SJSA1 (cell line): ENCODE measurements around the gene PPP3CB. TPM values are rescaled to one million over a fixed set of nuclear protein-coding genes. Genes with fewer than 3 reads are reported as not detected.

Experiments
- DNase-seq, 2 experiments: peaks; one replicate each; pipeline ENCODE4 v3.0.0-alpha.2; 2015 to 2020; ENCODE audit warnings: low spot score in 2 of 2, low read depth in 1 of 2
- H3K27ac ChIP-seq: fragments of 250-450 bp; sonication (Bioruptor Pico); 2 replicates; pipeline ENCODE4 v1.5.1; 2020; ENCODE audit warnings: mild to moderate bottlenecking, moderate library complexity
- H3K27me3 ChIP-seq: fragments of 250-450 bp; sonication (Bioruptor Pico); replicated peaks from 2 replicates; pipeline ENCODE4 v1.5.1; 2020; ENCODE audit warnings: mild to moderate bottlenecking, moderate library complexity
- H3K36me3 ChIP-seq: fragments of 250-450 bp; sonication (Bioruptor Pico); 2 replicates; pipeline ENCODE4 v1.5.1; 2020; ENCODE audit warnings: mild to moderate bottlenecking
- H3K4me1 ChIP-seq: fragments of 250-450 bp; sonication (Bioruptor Pico); replicated peaks from 2 replicates; pipeline ENCODE4 v1.6.1; 2021; ENCODE audit warnings: mild to moderate bottlenecking
- H3K4me3 ChIP-seq: fragments of 250-450 bp; sonication (Bioruptor Pico); 2 replicates; pipeline ENCODE4 v1.5.1; 2020; ENCODE audit warnings: mild to moderate bottlenecking
- H3K9me3 ChIP-seq: fragments of 250-450 bp; sonication (Bioruptor Pico); replicated peaks from 2 replicates; pipeline ENCODE4 v1.5.1; 2020; ENCODE audit warnings: mild to moderate bottlenecking
- total RNA-seq: library from RNA; depleted of rRNA; stranded (reverse); fragments of >200 nt; shearing (Covaris generic); gene quantifications from 2 replicates; pipeline ENCODE4 v1.2.3, GENCODE V29; 2014

PPP3CB gene
- total RNA-seq, 1 experiment from 2014 or later, result 25.1 TPM

DNA sequence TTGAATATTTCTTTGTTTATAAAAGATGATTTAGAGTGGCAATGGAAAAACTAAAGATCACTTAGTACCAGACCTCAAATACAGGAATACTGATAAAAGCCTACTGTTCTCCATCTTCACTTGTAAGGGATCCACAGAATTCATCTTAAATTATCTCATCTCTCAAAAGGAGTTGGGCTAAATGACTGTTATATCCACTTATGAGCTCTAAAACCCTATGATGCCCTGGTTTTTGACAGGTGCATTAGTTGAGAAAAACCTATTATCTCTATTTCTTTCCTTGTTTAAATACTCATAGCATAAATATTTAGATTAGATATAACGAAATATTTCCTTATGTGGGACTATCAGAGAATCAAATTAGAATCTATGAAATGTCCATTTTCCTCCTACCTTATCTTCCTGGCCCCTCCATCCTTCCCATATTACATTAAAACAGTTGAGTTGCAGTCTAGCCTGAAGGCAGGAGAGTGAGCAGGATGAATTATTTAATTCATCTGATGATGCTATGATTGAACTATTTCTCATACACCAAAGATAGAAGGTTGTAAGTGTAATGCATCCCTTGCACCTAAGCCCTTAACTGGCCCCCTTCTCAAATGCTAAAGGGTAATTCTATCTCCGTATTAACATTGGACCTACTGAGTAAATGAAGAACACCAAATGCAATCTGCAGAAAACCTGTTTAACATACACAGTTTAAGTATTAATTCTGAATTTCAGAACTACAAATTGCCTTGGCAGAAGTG lies 29.7 kb downstream of the PPP3CB start:
- H3K36me3 ChIP-seq, result peaks cover 45% of the 10 kb centered on the region
- H3K4me3 ChIP-seq, result no peak overlapping the region
- H3K4me1 ChIP-seq, result no peaks in the 10 kb centered on the region
- DNase-seq, result no peak
- no peak overlapping the region for H3K27ac ChIP-seq
- no peaks in the 10 kb centered on the region for H3K27me3 ChIP-seq
- H3K9me3 ChIP-seq, result no peaks in the 10 kb centered on the region

DNA sequence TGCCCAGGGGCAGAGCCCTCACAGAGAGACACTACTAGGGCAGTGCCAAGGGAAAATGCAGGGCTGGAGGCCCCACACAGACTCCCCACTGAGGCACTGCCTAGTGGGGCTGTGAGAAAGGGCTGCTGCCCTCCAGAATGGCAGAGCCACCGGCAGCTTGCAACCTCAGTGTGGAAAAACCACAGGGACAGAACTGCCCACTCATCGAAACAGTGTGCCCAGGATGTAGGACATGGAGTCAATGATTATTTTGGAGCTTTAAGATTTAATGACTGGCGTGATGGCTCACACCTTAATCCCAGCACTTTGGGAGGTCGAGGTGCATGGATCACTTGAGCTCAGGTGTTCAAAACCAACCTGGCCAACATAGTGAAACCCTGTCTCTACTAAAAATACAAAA lies 34.9 kb downstream of the PPP3CB start:
- Histone ChIP-seq H3K27ac (no peak overlapping the region), H3K4me3 (no peak overlapping the region), H3K4me1 (no peaks in the 10 kb centered on the region), H3K27me3 (no peaks in the 10 kb centered on the region), H3K9me3 (no peaks in the 10 kb centered on the region), H3K36me3 (peaks cover 24% of the 10 kb centered on the region)
- DNase-seq, result no peak

DNA sequence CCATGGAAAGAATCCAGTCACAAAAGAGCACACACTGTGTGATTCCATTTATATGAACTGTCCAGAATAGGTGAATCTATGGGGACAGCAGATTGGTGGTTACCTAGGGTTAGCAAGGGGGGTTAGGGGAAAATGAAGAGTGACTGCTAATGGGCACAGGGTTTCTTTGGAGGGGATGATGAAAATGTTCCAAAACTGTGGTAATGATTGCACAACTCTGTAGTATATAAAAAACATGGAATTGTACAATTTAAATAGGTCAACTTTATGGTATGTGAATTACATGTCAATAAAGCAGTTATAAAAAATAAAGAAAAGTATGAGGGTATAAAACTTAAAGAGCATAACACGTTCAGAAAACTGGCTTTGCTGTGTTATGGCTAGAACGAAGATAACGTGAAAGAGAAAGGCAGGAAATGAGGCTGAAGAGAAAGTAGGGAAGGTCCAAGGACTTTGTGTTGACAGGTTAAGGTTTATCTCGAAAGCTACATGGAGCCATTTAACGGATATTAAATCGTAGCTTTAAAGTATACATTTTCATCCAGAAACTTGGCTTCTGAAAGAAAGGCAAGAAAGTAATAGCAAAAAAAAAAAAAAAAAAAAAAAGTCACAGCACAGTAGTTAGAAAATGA lies 36.0 kb downstream of the PPP3CB start:
- no peak overlapping the region for H3K27ac ChIP-seq
- no peaks in the 10 kb centered on the region for H3K9me3 ChIP-seq
- no peak overlapping the region for H3K4me3 ChIP-seq
- H3K4me1 ChIP-seq, result no peaks in the 10 kb centered on the region
- no peak for DNase-seq
- H3K36me3 ChIP-seq, result peaks cover 15% of the 10 kb centered on the region
- H3K27me3 ChIP-seq, result no peaks in the 10 kb centered on the region

DNA sequence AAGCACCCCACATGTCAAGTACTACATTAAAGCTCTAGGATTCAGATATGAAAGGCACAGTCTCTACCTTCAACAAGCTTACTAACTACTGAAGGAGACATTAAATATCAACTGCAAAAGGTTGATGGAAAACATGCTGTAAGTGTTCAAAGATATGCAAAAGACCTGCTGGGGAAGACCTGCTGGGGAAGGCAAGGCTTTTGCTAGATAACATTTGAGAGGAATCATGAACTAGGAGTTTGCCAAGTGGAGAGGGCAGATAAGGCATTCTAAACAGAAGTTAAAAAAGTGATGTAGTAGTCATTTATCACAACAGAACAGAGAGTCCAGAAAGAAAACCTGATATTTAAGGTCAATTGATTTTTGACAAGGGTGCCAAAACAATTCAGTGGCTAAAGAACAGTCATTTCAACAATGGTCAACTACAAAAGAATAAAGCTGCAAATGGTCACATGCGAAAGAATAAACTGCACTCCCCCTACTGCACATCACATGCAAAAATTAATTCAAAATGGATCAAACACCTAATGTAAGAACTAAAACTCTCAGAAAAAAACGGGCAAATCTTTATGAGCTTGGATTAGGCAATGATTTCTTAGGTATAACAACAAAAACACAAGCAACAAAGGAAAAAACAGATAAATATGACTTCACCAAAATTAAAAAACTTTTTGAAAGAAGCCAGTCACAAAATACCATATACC lies 39.5 kb downstream of the PPP3CB start:
- H3K27me3 ChIP-seq, result no peaks in the 10 kb centered on the region
- H3K27ac ChIP-seq, result no peak overlapping the region
- H3K4me3 ChIP-seq, result no peak overlapping the region
- no peak for DNase-seq
- H3K4me1 ChIP-seq, result no peaks in the 10 kb centered on the region
- H3K9me3 ChIP-seq, result no peaks in the 10 kb centered on the region
- H3K36me3 ChIP-seq, result peaks cover 8% of the 10 kb centered on the region

DNA sequence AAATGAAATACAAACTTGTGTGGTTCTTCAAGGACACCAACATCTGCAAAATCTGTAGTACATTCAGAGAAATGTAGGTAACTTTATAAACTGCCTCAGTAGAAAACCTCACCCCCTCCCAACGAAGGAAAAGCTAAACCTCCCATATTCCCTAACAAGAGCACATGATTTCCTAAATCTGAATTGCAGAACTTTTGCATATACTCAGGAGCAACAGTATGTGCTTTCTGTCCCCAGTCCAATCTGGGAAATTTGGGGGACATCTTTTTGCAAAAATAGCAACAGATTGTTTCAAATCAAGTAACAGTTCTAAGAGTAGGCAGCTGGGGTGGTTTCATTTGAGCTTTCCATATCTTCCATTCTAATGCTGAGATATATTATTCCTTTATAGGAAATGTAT lies 46.7 kb downstream of the PPP3CB start:
- no peak overlapping the region for H3K27ac ChIP-seq
- no peak overlapping the region for H3K4me3 ChIP-seq
- H3K36me3 ChIP-seq, result peaks cover 16% of the 10 kb centered on the region
- DNase-seq, result no peak
- H3K4me1 ChIP-seq, result no peaks in the 10 kb centered on the region
- no peaks in the 10 kb centered on the region for H3K27me3 ChIP-seq
- no peaks in the 10 kb centered on the region for H3K9me3 ChIP-seq

DNA sequence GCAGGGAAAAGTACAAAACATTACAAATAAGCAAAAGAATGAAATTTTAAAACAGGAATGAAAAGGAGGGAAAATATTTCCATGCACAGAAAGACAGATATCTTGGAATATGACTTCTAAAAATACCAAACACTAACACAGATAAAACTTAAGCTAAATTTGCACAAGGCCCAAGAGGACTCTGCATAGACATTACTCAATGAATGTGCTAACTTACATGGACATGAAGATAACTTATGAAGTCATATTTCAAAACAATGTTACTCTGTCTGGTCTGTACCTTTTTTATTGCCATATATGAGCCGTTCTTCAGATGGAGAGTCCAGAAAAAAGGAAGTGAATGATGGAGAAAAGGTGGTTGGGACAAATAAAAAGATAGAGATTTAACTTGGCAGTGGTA lies 47.4 kb downstream of the PPP3CB start:
- H3K4me1 ChIP-seq, result no peaks in the 10 kb centered on the region
- no peaks in the 10 kb centered on the region for H3K9me3 ChIP-seq
- peaks cover 23% of the 10 kb centered on the region for H3K36me3 ChIP-seq
- H3K27me3 ChIP-seq, result no peaks in the 10 kb centered on the region
- no peak for DNase-seq
- H3K4me3 ChIP-seq, result no peak overlapping the region
- no peak overlapping the region for H3K27ac ChIP-seq

DNA sequence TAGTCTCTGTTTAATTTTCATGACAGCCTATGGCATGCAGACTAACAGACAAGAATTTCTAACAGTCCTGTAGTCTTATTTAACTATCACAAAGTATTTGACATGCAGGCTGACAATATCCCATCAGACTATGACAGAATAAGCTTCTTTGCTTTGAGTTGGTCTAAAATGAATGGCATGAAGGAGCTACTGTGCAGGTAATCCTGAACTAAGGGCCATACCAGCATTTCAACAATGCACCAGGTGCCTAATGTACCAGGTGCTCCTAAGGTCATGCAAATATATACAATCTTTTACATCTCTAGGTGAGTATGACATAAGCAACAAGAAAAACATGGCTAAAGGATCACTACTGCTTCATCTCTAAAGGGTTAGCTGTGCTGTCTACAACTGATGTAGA lies 48.9 kb downstream of the PPP3CB start:
- H3K27me3 ChIP-seq, result no peaks in the 10 kb centered on the region
- H3K4me1 ChIP-seq, result no peaks in the 10 kb centered on the region
- peaks cover 26% of the 10 kb centered on the region for H3K36me3 ChIP-seq
- H3K4me3 ChIP-seq, result no peak overlapping the region
- no peaks in the 10 kb centered on the region for H3K9me3 ChIP-seq
- H3K27ac ChIP-seq, result no peak overlapping the region
- DNase-seq, result no peak

DNA sequence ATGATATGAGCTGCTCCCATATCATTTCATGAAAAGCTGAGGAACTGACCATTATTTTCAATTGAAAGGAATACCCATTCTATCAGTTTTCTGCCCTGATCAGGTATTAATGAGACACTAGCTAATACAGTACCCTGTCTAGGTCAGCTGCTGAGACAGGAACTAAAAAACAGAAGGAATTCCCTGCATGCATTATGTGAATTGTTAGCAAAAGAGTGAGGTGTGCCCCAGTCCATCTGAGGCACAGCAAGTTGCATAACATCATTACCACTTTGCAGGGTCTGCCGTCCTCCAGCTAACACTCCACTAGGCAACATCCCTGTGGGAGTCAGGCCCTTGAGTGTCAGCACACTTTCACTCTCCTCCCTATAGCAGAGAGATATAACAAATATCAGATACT lies 51.4 kb downstream of the PPP3CB start:
- no peak for DNase-seq
- H3K36me3 ChIP-seq, result peaks cover 26% of the 10 kb centered on the region
- H3K4me1 ChIP-seq, result peaks cover 11% of the 10 kb centered on the region
- H3K4me3 ChIP-seq, result no peak overlapping the region
- H3K27me3 ChIP-seq, result no peaks in the 10 kb centered on the region
- no peak overlapping the region for H3K27ac ChIP-seq
- no peaks in the 10 kb centered on the region for H3K9me3 ChIP-seq

DNA sequence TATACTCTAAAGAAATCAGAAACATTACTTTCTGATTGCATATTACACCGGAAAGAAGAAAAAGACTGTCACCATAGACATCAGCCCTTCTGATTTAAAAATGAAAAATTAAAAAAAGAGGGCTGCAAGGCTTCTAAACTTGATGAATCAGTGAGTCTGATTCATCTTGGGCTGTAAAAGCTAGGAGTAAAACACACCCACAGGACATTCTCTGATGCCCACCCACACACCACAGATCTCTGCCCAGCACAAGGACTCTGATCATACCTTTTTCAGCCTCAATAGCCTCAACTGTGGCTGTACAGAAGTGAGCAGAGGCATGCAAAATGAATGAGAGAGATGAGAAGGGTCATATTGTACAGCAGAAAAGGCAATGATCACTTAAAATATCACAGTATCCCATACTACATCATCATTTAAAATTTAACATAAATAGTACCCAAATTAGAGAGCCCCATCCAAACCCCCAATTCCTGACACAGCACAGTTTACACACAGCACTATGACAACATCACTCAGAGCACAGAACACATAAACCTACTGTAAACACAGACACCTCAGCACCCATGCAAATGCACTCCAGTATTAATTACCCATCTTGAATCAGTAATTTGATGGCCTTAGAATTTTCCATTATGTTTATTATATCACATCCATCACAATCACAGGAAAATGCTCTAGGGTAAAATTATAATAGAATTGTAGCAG lies 56.1 kb downstream of the PPP3CB start:
- Histone ChIP-seq H3K27ac (no peak overlapping the region), H3K36me3 (peaks cover 36% of the 10 kb centered on the region), H3K9me3 (no peaks in the 10 kb centered on the region), H3K4me1 (peaks cover 16% of the 10 kb centered on the region), H3K4me3 (no peak overlapping the region), H3K27me3 (no peaks in the 10 kb centered on the region)
- DNase-seq, result peak; percentile 38 to 53

DNA sequence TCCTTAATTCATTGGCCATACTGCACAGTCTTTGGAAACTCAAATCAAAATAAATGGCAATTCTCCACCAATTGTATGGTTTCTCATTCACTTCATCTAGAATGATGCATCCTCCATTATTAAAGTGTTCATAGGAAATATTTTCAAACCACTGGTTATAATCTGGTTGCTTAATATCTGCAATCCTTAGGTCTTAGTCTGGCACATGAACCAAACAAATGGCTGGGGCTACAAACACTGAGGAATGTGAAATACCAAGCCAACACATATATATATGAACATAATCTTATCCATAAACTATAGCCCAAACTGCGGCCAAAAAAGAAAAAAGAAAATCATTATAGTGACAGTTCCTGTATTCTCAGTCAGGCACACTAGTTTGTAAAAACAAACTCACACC lies 56.8 kb downstream of the PPP3CB start:
- no peak overlapping the region for H3K27ac ChIP-seq
- peaks cover 33% of the 10 kb centered on the region for H3K36me3 ChIP-seq
- H3K4me1 ChIP-seq, result peaks cover 16% of the 10 kb centered on the region
- no peaks in the 10 kb centered on the region for H3K9me3 ChIP-seq
- H3K27me3 ChIP-seq, result no peaks in the 10 kb centered on the region
- H3K4me3 ChIP-seq, result no peak overlapping the region
- no peak for DNase-seq

DNA sequence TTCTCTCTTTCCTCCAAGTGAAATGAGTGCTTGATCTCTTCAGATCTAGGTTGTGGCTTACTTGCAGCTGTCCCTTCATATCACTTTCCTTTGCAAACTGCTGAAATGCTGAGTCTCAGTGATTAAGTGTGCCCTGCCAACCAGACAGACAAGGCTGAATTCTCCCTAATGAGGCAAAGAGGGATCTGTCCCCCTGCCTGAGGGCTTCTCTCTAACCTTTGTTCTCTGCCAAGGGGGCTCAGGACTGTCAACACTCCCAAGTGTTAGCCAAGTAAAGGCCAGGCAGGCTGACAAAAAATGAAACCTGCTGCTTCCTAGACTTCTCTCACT lies 62.3 kb downstream of the PPP3CB start, which contains the start of gene MSS51:
Gene MSS51, minus strand, starts transcription at position 24 of the 330 bp plus-strand sequence. CDS start 5,277 bp downstream, outside the sequence.
- no peaks in the 10 kb centered on the region for H3K9me3 ChIP-seq
- DNase-seq, result no peak
- H3K36me3 ChIP-seq, result peaks cover 20% of the 10 kb centered on the region
- no peaks in the 10 kb centered on the region for H3K27me3 ChIP-seq
- H3K4me3 ChIP-seq, result no peak within 1 kb of the TSS
- H3K4me1 ChIP-seq, result no peaks in the 10 kb centered on the region
- H3K27ac ChIP-seq, result no peak within 1 kb of the TSS

DNA sequence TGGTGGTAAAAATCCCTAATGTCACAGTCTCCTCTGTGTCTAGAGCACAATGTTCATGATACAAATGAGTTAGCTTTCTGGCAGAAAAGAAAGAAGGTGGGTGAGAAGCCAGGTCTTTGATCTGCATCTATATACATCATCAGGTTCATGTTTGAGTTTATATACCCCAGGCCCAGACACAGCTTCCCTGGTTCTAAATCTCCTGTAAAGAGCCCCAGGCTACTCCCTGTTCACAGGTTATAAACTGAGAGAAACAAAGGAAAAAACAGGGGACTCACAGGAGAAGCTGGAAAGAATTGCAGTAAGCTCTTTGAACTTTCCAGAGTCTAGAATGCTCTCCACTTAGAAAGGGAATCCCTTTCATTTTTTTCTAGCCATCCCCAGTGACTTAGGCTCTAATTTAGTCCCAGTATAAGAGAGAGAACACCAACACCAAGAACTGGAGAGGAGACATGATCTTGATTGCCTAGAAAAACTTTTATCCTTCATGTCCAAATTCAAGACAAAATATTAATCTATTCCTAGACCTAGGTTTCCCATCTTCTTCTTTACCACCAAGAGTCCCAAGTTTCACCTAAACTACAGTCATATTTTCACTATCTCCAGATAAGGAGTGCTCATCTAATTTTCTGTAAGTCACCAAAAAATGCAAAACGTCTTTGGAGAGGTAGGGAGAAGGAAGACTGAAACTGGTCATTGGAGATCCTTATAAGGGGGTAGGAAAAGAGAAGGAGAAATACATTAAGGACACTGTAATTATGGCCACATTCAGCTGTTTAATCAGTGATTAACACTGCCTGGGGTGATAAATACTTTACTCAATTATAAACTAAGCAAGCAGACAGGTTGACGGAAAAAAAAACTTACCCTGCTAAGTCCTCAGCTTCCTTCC lies 62.9 kb downstream of the PPP3CB start:
- Histone ChIP-seq H3K9me3 (no peaks in the 10 kb centered on the region), H3K36me3 (peaks cover 17% of the 10 kb centered on the region), H3K4me1 (no peaks in the 10 kb centered on the region), H3K27me3 (no peaks in the 10 kb centered on the region), H3K4me3 (no peak overlapping the region), H3K27ac (no peak overlapping the region)
- DNase-seq, result no peak

DNA sequence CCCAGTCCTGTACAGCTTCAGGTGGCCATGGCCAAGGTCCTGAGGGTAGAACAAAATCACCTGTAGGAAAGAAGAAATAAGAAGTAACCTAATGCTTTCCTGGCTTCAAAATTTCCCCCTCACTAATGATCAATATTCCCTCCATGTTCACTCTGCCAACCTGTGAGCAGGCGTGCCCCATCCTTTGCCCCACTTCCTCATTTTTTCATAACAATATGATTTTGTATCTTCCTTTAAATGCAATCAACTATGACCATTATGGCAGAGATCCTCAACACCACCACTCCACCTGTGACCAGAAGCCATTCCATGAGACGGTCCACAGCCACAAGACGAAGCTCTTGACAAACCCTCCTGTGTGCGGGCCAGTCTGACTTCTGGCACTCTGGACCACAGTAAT lies 69.5 kb downstream of the PPP3CB start:
- H3K9me3 ChIP-seq, result no peaks in the 10 kb centered on the region
- H3K27me3 ChIP-seq, result no peaks in the 10 kb centered on the region
- peaks cover 35% of the 10 kb centered on the region for H3K36me3 ChIP-seq
- H3K4me1 ChIP-seq, result no peaks in the 10 kb centered on the region
- no peak overlapping the region for H3K27ac ChIP-seq
- DNase-seq, result no peak
- no peak overlapping the region for H3K4me3 ChIP-seq
